ENCODE results near the gene CRACR2A. TPM values are rescaled to one million over a fixed set of nuclear protein-coding genes. Genes with fewer than 3 reads are reported as not detected.

CRACR2A gene
- total RNA-seq, 4 donors from 2014 or later: 1.1 to 3.3 (median 2.8) TPM

DNA sequence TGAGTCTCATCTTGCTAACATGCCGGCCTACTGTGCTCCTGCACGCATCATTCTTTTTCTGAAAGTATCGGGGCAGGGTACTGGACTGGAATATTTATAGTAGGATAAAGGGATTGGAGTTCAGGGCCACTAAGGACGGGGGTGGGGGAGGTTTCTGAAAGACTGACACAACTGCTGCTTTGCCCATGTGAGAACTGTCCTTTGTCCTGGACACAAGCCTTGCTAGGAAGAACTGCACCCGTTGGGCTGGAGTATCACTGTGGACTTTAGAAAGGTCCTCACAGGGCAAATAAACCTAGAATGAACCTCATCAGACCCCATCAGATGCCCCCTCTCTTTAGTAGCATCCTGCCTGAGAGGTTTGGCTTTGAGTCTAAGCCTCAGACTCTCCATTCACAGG, 174.4 kb downstream of the CRACR2A start:
- WGBS: 80% methylated on average over 5 of the region's 5 CpGs
- peaks cover 0 to 16% (median 0%) of the 10 kb centered on the region in 4 donors for H3K27me3 ChIP-seq
- TF ChIP-seq POLR2A (IDR thresholded peaks at IDR 0.05; ENCODE audit: low read depth) (no peak), EP300 (IDR thresholded peaks at IDR 0.05) (no peak), POLR2AphosphoS5 (IDR thresholded peaks at IDR 0.05) (no peak)
- TF ChIP-seq, protein P1, sequence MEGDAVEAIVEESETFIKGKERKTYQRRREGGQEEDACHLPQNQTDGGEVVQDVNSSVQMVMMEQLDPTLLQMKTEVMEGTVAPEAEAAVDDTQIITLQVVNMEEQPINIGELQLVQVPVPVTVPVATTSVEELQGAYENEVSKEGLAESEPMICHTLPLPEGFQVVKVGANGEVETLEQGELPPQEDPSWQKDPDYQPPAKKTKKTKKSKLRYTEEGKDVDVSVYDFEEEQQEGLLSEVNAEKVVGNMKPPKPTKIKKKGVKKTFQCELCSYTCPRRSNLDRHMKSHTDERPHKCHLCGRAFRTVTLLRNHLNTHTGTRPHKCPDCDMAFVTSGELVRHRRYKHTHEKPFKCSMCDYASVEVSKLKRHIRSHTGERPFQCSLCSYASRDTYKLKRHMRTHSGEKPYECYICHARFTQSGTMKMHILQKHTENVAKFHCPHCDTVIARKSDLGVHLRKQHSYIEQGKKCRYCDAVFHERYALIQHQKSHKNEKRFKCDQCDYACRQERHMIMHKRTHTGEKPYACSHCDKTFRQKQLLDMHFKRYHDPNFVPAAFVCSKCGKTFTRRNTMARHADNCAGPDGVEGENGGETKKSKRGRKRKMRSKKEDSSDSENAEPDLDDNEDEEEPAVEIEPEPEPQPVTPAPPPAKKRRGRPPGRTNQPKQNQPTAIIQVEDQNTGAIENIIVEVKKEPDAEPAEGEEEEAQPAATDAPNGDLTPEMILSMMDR (IDR thresholded peaks at IDR 0.05): no peak
- H3K36me3 ChIP-seq: no peaks in the 10 kb centered on the region
- H3K9me3 ChIP-seq: peaks cover 0 to 1% (median under 1%) of the 10 kb centered on the region in 4 donors
- DNase-seq (ENCODE audit: extremely low spot score): no peak
- no peak overlapping the region for H3K4me3 ChIP-seq
- H3K4me1 ChIP-seq: no peaks in the 10 kb centered on the region
- no peak overlapping the region for H3K27ac ChIP-seq (replicated peaks in 1 of 4)
- intact Hi-C loops (cut with DNase I): no loop called here

DNA sequence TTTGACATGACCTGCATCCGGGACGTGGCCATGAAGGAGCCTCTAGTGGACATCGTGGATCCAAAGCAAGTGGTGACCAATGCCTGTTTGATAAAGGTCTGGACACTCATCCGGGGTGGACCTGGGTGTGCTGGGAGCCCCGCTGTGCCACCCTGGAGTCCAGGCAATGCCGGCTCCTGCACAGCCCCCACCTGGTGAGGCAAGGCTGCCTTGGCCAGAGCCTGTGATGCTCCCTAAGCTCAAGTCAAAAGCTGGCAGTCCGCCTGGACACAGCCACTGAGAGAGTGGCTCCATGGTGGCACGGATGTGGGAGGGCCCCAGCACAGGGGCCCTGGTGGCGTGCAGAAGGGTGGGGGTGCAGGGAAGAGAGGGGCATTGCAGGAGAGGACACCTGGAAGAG, 176.0 kb downstream of the CRACR2A start:
- WGBS: 68% methylated on average over 3 of the region's 9 CpGs
- H3K36me3 ChIP-seq: no peaks in the 10 kb centered on the region
- H3K4me1 ChIP-seq: no peaks in the 10 kb centered on the region
- no peak for TF ChIP-seq POLR2AphosphoS5 (IDR thresholded peaks at IDR 0.05)
- TF ChIP-seq EP300 (IDR thresholded peaks at IDR 0.05): no peak
- no peak for TF ChIP-seq POLR2A (IDR thresholded peaks at IDR 0.05; ENCODE audit: low read depth)
- TF ChIP-seq, protein P1 (IDR thresholded peaks at IDR 0.05): no peak
- H3K27me3 ChIP-seq: peaks cover 0 to 16% (median 0%) of the 10 kb centered on the region in 4 donors
- H3K4me3 ChIP-seq: no peak overlapping the region
- H3K9me3 ChIP-seq: no peaks in the 10 kb centered on the region
- intact Hi-C loops (cut with DNase I): no loop called here
- no peak for DNase-seq (ENCODE audit: extremely low spot score)
- no peak overlapping the region for H3K27ac ChIP-seq (replicated peaks in 1 of 4)

DNA sequence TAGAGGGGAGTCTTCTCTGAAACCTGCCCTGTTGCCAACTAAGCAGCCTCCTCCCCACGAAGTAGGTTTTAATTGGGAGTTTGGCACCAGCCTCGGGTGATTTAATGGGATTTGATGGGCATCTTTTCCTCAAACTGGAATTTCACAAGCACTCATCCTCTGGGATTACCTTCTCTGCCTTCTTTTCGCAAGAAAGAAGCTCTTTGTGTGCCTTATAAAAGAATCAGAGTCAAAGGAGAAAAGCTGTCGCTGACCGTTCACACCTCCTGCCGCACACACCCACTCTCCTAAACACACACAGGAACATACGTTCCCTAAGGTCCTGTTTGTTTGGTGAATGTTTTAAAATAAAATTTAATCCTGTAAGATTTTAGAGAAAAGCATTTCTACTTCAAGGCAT, 177.9 kb downstream of the CRACR2A start:
- no peaks in the 10 kb centered on the region for H3K4me1 ChIP-seq
- H3K36me3 ChIP-seq: no peaks in the 10 kb centered on the region
- H3K27ac ChIP-seq (replicated peaks in 1 of 4): no peak overlapping the region
- peaks cover 0 to 16% (median 0%) of the 10 kb centered on the region in 4 donors for H3K27me3 ChIP-seq
- H3K9me3 ChIP-seq: no peaks in the 10 kb centered on the region
- no peak overlapping the region for H3K4me3 ChIP-seq
- WGBS: 72% methylated on average over 7 of the region's 7 CpGs
- no peak for DNase-seq (ENCODE audit: extremely low spot score)
- TF ChIP-seq, protein P1 (IDR thresholded peaks at IDR 0.05): no peak
- no peak for TF ChIP-seq EP300 (IDR thresholded peaks at IDR 0.05)
- no peak for TF ChIP-seq POLR2A (IDR thresholded peaks at IDR 0.05; ENCODE audit: low read depth)
- no peak for TF ChIP-seq POLR2AphosphoS5 (IDR thresholded peaks at IDR 0.05)
- intact Hi-C loops (cut with DNase I): no loop called here

DNA sequence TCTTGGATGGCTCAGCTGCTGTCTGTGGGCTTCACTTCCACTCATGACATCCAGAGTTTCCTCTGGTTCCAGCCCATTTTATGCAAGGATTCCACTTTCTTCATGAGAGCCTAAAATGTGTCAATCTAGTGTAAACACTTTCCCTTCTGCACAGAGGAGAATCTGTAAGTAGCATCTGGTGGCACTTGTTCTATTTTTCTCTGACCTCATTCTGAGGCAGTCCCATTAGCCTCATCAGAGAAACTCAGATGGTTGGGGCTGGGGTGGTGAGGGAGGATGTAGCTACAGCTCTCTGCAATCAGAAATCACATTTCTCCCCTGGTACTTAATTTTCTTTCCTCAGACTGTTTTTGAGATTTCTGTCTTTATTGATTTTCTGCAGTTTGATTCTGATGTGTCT, 180.3 kb downstream of the CRACR2A start:
- TF ChIP-seq, protein P1 (IDR thresholded peaks at IDR 0.05): no peak
- TF ChIP-seq POLR2AphosphoS5 (IDR thresholded peaks at IDR 0.05) (no peak), POLR2A (IDR thresholded peaks at IDR 0.05; ENCODE audit: low read depth) (no peak), EP300 (IDR thresholded peaks at IDR 0.05) (no peak)
- DNase-seq (ENCODE audit: extremely low spot score): no peak
- intact Hi-C loops (cut with DNase I): no loop called here
- H3K9me3 ChIP-seq: no peaks in the 10 kb centered on the region
- no peaks in the 10 kb centered on the region for H3K4me1 ChIP-seq
- H3K27me3 ChIP-seq: peaks cover 0 to 16% (median 0%) of the 10 kb centered on the region in 4 donors
- H3K27ac ChIP-seq (replicated peaks in 1 of 4): no peak overlapping the region
- no peak overlapping the region for H3K4me3 ChIP-seq
- H3K36me3 ChIP-seq: no peaks in the 10 kb centered on the region

DNA sequence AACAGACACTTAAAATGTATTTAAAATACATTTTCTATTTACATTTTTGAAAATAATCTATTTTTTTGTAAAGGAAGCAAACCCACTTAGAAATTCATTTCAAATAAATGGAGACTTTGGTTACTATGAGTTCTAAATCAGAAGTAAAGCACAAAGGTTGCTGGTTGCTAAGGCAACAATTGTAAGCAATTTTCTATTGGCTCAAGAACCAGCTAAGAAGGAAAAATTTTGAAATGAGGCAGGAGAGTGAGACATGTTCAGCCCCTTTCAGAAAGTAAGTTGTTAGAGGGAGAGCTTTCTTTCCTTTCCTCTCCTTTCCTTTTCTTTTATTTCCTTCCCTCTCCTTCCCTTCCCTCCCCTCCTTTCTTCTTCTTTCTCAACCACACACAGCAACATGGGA, 181.2 kb downstream of the CRACR2A start:
- no peak overlapping the region for H3K4me3 ChIP-seq
- H3K9me3 ChIP-seq: no peaks in the 10 kb centered on the region
- H3K4me1 ChIP-seq: no peaks in the 10 kb centered on the region
- intact Hi-C loops (cut with DNase I): no loop called here
- peaks cover 0 to 10% (median 0%) of the 10 kb centered on the region in 4 donors for H3K27me3 ChIP-seq
- H3K36me3 ChIP-seq: no peaks in the 10 kb centered on the region
- no peak for TF ChIP-seq POLR2AphosphoS5 (IDR thresholded peaks at IDR 0.05)
- TF ChIP-seq, protein P1 (IDR thresholded peaks at IDR 0.05): no peak
- no peak for TF ChIP-seq POLR2A (IDR thresholded peaks at IDR 0.05; ENCODE audit: low read depth)
- TF ChIP-seq EP300 (IDR thresholded peaks at IDR 0.05): no peak
- H3K27ac ChIP-seq (replicated peaks in 1 of 4): no peak overlapping the region
- no peak for DNase-seq (ENCODE audit: extremely low spot score)
